ENCODE data around the gene MRPL37.

MRPL37 gene

DNA sequence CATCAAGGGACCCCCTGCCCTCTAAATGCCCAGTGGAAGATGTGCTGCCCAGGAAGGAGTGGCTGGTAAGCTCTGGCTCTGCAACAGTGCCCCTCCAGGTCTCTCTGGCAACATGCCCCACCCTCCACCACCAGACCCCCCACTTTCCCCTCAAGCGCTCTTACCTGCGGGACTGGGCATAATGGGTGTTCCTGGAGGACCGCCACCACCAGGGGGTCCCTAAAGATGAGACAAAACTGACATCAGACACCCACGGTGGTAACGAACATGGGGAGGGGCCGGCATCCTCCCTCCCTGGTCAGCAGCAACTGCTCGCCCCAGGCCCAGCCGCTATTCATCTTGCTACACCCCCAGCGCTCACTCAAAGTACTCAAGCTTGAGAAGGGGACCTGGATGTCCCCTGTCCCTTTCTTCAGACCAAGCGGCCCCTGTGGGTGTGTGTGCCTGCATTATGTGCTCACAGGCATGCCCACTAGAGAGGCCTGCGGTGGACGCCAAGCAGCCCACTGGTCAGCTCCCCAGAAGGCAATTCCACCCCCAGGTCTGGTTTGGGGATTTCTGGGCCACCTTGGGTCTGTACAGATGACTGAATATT, 40.9 kb downstream of the MRPL37 start:
- no peak for DNase-seq (ENCODE audit: low spot score)

DNA sequence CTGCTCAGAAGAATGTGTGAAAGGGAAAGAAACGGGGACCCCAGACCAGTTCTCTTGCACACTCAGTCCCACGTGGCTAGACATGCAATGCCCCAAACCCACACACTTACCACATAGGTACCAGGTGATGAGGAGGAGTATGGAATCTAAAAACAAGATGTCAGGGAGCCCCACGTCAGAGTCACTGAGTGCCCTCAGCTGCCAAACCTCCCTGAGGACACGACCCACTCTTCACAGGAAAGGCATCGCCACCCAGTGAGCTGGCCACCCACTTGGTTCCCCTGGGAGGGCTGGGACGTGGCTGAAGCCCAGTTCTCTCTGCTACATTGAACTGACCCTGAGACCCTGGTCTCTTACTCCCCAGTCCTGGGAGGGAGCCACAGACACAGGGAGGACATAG, 41.4 kb downstream of the MRPL37 start:
- DNase-seq (ENCODE audit: low spot score): no peak

GRCh38 chr1:54243022-54243421, 43.1 kb downstream of the MRPL37 start:
- no peak for DNase-seq (ENCODE audit: low spot score)

DNA sequence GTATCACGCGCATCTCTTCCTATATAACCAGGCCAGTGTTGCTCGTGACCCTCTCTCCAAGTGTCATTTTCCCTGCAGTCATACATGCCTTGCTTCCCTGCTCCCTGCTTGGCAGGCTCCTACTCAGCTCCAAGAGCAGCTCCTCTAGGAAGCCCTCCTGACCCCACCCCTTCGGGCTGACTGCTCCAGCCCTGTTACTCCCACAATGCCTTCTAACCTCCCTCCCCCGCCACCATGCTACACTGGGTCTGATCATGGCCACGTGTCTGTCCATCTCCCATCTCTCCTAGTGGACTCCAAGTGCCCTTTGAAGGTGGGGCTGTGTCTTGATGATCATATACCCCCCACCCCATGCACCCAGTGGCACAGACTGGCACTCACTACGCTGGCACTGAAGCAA, 44.7 kb downstream of the MRPL37 start:
- no peak for DNase-seq (ENCODE audit: low spot score)

- no peak for DNase-seq (ENCODE audit: low spot score)
Observed at GRCh38 chr1:54245501-54245900, 45.5 kb downstream of the MRPL37 start.

- DNase-seq (ENCODE audit: low spot score): no peak
Observed at GRCh38 chr1:54246116-54246721, 46.3 kb downstream of the MRPL37 start.

GRCh38 chr1:54247863-54248515, 48.0 kb downstream of the MRPL37 start:
- no peak for DNase-seq (ENCODE audit: low spot score)

DNA sequence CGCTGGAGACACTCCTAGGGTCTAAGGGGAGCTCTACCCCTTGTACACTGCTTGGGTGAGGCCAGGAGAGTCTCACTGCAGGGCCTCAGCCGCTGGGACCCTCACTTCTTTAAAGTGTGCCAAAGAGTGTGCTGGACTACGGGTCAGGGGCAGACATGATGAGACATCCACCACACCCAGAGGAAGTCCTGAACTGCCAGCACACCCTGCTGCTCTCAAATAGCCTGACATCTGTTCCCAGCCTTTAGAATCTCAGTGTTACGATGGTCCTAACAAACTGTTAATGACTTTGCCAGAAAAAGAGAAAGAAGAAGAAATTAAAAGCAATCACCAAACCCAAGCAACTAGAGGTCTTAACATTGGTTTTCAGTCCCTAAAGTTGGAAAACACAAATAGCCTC, 49.0 kb downstream of the MRPL37 start:
- no peak for DNase-seq (ENCODE audit: low spot score)

DNA sequence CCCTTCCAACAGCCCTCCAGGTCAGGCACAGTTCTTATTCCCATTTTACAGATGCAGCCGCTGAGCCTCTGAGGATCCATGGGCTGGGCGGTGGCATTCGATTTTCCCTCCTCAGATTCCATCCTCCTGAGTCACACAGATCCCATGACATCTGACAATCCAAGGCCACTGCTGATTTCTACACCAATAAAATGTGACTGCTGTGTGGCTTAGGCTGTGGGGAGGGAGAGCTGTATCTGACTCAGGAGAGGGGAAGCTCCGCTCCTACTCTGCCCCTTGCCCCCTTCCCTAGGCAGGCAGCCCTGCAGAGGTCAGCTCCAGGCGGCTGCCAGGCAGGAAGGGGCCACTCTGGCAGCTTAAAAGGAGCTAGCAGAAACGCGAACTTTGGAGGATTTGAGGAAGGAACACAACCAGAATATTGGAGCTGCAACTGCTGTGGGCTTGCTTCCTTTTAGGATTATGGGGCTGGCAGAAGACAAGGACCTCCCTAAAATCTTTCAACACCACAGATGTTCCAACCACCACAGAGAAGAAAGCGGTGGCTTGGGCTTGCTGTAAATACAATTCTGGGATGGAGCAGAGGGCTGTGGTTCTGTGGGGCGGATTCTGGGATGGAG, 50.0 kb downstream of the MRPL37 start:
- no peak for DNase-seq (ENCODE audit: low spot score)

DNA sequence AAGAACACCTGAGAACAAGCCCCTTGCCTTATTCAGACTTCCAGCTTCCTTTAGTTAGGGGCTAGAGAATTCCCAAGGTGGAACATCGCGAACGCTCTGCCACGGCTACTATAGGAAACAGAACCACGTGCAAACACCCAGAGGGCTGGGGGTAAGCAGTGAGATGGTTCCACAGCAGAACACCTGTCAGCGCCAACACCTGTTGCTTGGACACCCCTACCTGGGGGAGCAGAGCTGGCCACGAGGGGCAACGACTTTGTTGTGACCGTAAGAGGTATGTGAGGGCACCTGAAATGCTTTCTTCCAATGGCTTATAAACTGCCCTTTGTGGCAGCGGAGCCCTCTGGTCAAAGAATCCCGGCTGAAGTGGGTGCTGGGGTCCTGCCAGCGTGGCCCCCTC, 50.7 kb downstream of the MRPL37 start:
- DNase-seq (ENCODE audit: low spot score): no peak

DNA sequence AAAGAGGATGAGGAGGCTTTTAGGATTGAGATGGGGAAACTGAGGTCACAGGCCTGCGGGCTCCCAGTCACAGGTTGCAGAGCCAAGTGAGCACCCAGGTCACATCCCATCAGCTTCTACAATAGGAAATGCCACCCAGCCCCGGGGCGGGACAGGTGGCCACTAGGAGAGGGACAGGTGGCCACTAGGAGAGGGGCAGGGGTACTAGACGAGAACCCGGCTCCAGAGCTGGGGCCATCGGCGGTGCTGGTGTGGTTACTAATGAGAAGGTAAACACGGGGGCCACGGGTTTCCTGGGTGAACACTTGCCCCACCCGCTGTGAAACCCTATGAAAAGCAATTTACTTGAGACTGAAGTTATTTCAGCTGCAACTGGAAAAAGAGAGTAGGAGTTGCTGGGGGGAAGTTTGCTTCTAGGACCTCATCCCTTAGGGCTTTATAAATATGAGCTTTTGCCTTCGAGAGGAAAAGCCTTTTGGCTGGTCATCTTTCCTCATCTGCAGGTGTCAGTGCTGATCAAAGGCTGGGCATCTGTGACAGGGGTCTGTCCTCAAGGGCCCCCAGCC, 52.5 kb downstream of the MRPL37 start:
- DNase-seq (ENCODE audit: low spot score): no peak

- DNase-seq (ENCODE audit: low spot score): no peak
Observed at GRCh38 chr1:54253480-54253879, 53.5 kb downstream of the MRPL37 start.

DNA sequence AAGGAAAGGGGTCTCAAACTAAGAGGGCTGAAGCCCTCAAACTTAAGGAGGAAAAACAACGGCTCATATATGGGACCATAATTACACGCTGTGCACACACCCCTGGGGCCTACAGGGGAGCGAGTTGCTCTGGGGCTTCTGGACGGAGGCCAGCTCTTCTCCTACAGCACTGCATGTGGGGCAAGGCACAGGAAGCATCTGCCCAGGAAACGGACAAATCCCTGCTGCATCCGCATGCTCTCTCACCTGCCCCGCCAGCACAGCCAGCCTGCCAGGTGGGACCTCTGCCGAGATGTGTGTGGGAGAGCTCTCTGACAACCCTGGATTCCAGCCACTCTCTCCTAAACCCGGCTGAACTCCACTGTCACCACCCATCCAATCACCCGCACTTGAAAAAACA, 54.1 kb downstream of the MRPL37 start:
- no peak for DNase-seq (ENCODE audit: low spot score)

- DNase-seq (ENCODE audit: low spot score): no peak
Observed at GRCh38 chr1:54255026-54255702, 55.2 kb downstream of the MRPL37 start.

DNA sequence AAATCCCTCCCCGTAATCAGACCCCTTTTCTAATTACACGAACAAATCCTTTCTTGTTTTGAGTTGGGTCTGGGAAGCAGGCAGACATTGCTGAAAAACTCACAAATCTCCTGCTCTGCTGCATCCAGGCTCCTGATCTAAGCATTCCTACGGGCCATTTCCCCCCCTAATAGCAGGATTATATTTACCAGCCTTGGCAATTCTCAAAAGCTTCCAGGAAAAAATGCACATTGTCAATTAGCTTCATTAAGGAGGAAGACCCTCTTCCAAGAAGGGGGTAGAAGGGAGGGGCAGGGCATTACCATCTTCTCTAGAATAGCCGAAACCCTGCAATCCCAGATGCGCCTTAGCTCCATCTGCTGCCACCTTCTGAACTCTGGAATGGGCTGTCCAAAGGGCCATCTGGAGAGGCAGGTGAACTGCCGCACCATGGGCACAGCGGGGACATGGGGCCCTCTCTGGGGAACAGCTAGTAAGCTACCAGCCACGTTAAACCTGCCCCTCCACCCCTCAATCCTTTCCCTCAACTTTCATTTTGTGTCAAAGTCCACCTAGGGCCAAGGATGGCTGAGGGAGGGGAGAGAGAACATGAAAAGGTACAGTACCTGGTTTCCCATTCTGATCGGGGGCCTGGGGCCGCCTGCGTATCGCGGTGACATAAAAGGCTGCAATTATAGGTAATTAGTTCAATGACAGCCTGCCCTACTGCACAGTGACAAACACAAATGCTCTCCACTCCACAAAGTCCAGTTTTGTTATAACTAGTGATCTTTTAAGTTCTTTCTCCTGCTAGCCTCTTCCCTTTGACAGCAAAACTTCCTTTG, 56.8 kb downstream of the MRPL37 start:
- DNase-seq (ENCODE audit: low spot score): no peak

DNA sequence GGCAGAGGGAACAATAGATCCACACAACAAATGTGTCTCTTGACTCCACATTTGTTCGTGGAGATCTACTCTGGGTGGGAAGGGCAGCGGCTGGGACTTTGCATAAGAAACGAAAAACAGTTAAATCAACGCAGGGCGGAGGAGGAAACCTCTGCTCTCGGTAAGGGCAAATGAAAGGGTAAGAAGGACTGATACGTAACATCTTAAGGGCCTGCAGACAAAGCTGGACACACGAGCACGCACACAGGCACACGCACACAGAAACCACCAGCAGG, 57.3 kb downstream of the MRPL37 start:
- DNase-seq (ENCODE audit: low spot score): no peak

- no peak for DNase-seq (ENCODE audit: low spot score)
Observed at GRCh38 chr1:54257876-54258275, 57.9 kb downstream of the MRPL37 start.

- DNase-seq (ENCODE audit: low spot score): no peak
Observed at GRCh38 chr1:54259546-54260140, 59.7 kb downstream of the MRPL37 start.

DNA sequence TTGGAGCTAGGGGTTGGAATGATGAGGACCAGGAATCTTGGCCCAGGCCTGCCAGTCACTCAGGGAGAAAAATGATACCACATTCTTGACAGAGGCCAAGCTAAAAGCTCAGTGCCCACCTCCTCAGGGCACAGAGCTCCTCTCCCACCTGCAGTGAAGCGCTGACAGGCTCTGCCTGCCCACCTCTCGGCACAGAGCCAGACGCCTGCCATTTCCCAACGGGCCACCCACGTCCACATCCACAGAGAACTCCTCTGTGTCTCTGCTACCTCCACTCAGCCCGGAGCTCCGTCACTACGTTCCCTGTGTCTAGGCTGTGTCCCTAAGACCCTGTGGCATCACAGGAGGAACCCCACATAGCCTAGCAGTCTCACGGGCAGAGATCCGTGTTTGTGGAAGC, 60.8 kb downstream of the MRPL37 start:
- DNase-seq (ENCODE audit: low spot score): no peak

- no peak for DNase-seq (ENCODE audit: low spot score)
Observed at GRCh38 chr1:54262244-54262643, 62.3 kb downstream of the MRPL37 start.

DNA sequence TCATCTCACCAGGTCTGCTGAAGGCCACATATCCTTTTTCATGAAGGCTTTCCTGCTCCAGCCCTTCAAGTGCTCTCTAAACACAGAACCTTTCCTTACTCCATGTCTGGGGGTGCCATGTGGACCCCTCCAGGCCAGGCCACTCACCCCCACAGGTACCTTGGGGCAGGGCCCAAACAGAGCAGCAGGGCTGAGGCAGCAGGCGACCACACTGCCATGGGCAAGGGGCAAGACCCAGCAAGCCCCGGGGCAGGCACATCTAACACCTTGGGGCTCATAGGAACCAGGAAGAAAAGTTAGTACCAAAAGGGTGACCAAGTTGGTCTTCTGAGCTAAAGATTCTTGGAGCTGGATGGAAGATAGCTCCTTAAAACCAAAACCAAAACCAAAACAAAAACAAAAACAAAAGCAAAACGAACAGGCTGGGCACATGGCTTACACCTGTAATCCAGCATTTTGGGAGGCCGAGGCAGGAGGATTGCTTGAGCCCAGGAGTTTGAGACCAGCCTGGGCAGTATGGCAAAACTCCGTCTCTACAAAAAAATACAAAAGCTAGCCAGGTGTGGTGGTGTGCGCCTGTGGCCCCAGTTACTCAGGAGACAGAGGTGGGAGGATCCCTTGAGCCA, 63.7 kb downstream of the MRPL37 start:
- no peak for DNase-seq (ENCODE audit: low spot score)

Measured in activated CD4-positive, alpha-beta T cell treated with anti-CD3 and anti-CD28 coated beads, Interleukin-2, Interleukin-4, amounts not matched to agents 100 ng/mL and 50 ng/mL, durations not matched to agents 16 hours and 8 hours (primary cell).